Lower leg skin (tissue), 4 donors: ENCODE data around the gene PIGN. TPM values are rescaled to one million over a fixed set of nuclear protein-coding genes. Genes with fewer than 3 reads are reported as not detected.

Experiments used
- DNase-seq, 2 donors: peaks; one replicate each; pipeline ENCODE4 v3.0.0-alpha.2; 2019; ENCODE audit warnings: low spot score in 2 of 2
- H3K4me3 ChIP-seq: fragments of 200-600 bp; sonication (generic); 2 replicates; pipeline ENCODE4 v1.5.1; 2017; ENCODE audit warnings: mild to moderate bottlenecking, low read depth; ENCODE audit not compliant: poor library complexity, severe bottlenecking
- CTCF ChIP-seq, 3 donors: fragments of 450-650 bp; IDR thresholded peaks; one replicate each; pipeline ENCODE4 v1.5.1; 2016; ENCODE audit warnings: antibody characterized with exemption in 3 of 3, mild to moderate bottlenecking in 3 of 3, moderate library complexity in 2 of 3
- POLR2A ChIP-seq, 2 donors: fragments of 450-650 bp; IDR thresholded peaks; one replicate each; pipeline ENCODE4 v1.6.1; 2016 to 2017; ENCODE audit warnings: antibody characterized with exemption in 2 of 2, mild to moderate bottlenecking in 1 of 2, moderate library complexity in 1 of 2
- WGBS, 2 donors: methylation state at CpG; one replicate each; pipeline ENCODE4 v1.1.5; 2018; 5-methylcytosine and 5-hydroxymethylcytosine counted together
- intact Hi-C: fragments of 100-400 bp; cut with DNase I; formaldehyde crosslinking; loops from one replicate; pipeline ENCODE4 v1.15.0; 2023; ENCODE audit warnings: low total_unique reads
- total RNA-seq, 4 donors: library from RNA; depleted of rRNA; stranded (reverse); fragments of >200 nt; gene quantifications; one replicate each; pipeline ENCODE4 v1.1.0, GENCODE V29; 2016

Gene PIGN
- total RNA-seq, 4 donors from 2014 or later: 23.6 to 35.6 (median 31.7) TPM

- no peak overlapping the region for H3K4me3 ChIP-seq
- intact Hi-C loops: no loop called here
- TF ChIP-seq CTCF (IDR thresholded peaks at IDR 0.05) (no peak), POLR2A (IDR thresholded peaks at IDR 0.05) (no peak)
- no peak for DNase-seq
Observed at GRCh38 chr18:62211325-62211828, 24.5 kb upstream of the PIGN start.

- TF ChIP-seq CTCF (IDR thresholded peaks at IDR 0.05): no peak
- no peak for TF ChIP-seq POLR2A (IDR thresholded peaks at IDR 0.05)
- no peak for DNase-seq
- no peak overlapping the region for H3K4me3 ChIP-seq
- intact Hi-C loops: no loop called here
- 95 to 98% methylated on average over 1 of the region's 1 CpG for WGBS, 2 donors
Observed at GRCh38 chr18:62210138-62210537, 23.3 kb upstream of the PIGN start.

GRCh38 chr18:62209046-62209445 lies 22.2 kb upstream of the PIGN start:
- intact Hi-C loops: no loop called here
- H3K4me3 ChIP-seq: no peak overlapping the region
- no peak for DNase-seq
- TF ChIP-seq CTCF (IDR thresholded peaks at IDR 0.05): no peak
- no peak for TF ChIP-seq POLR2A (IDR thresholded peaks at IDR 0.05)

- TF ChIP-seq CTCF (IDR thresholded peaks at IDR 0.05) (no peak), POLR2A (IDR thresholded peaks at IDR 0.05) (no peak)
- WGBS, 2 donors: 51 to 62% methylated on average over 4 of the region's 4 CpGs
- no peak overlapping the region for H3K4me3 ChIP-seq
- intact Hi-C loops: no loop called here
- DNase-seq: no peak
Observed at GRCh38 chr18:62206593-62206992, 19.7 kb upstream of the PIGN start.

GRCh38 chr18:62205824-62206223 lies 19.0 kb upstream of the PIGN start:
- no peak for DNase-seq
- TF ChIP-seq CTCF (IDR thresholded peaks at IDR 0.05): no peak
- no peak for TF ChIP-seq POLR2A (IDR thresholded peaks at IDR 0.05)
- intact Hi-C loops: no loop called here
- no peak overlapping the region for H3K4me3 ChIP-seq
- WGBS, 2 donors: 88 to 94% methylated on average over 4 of the region's 4 CpGs

- WGBS, 2 donors: 57 to 59% methylated on average over 1 of the region's 1 CpG
- H3K4me3 ChIP-seq: no peak overlapping the region
- no peak for TF ChIP-seq CTCF (IDR thresholded peaks at IDR 0.05)
- no peak for TF ChIP-seq POLR2A (IDR thresholded peaks at IDR 0.05)
- no peak for DNase-seq
- intact Hi-C loops: no loop called here
Observed at GRCh38 chr18:62201870-62202269, 15.0 kb upstream of the PIGN start.
